Astrocyte of the cerebellum (primary cell): Measurements from ENCODE around the gene MAS1.

Experiments used
- DNase-seq: peaks from one replicate; pipeline ENCODE4 v3.0.0-alpha.2; 2011; ENCODE audit warnings: low read depth
- H3K4me3 ChIP-seq: 2 replicates; pipeline ENCODE4 v1.5.1; 2011; ENCODE audit warnings: mild to moderate bottlenecking, low read depth, low read length, moderate library complexity
- CTCF ChIP-seq: IDR thresholded peaks from 2 replicates; pipeline ENCODE4 v1.5.1; 2012; ENCODE audit warnings: low read length, low read depth, moderate library complexity, mild to moderate bottlenecking; ENCODE audit errors: missing control alignments
- in situ Hi-C: cut with HindIII; loops from 2 replicates; pipeline ENCODE4 v1.10.0; 2017; ENCODE audit warnings: low sequenced_read_pairs

Gene MAS1

DNA sequence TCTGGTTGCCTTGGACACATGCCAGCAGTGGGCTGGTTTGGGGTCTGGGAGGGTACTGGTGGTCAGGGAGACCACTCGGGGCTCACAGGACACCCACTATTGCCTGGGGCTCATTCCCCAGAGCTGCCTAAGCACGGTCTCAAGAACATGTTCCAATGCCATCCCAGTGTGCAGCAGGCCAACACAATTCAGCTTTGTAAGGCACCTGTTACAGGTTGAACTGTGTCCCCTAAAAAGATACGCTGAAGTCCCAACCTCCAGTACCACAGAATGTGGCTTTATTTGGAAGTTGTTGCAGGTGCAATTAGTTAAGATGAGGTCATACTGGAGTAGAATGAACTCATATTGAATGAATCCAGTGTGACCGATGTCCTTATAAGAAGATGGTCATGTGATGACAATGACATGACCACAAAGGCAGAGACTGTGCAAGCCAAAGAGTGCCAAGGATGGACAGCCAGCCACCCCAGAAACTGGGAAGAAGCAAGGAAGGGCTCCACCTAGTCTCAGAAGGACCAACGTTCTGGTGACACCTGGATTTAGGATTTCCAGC, 13.5 kb upstream of the MAS1 start:
- DNase-seq, result no peak
- no peak overlapping the region for H3K4me3 ChIP-seq
- in situ Hi-C loops, result no loop called here

DNA sequence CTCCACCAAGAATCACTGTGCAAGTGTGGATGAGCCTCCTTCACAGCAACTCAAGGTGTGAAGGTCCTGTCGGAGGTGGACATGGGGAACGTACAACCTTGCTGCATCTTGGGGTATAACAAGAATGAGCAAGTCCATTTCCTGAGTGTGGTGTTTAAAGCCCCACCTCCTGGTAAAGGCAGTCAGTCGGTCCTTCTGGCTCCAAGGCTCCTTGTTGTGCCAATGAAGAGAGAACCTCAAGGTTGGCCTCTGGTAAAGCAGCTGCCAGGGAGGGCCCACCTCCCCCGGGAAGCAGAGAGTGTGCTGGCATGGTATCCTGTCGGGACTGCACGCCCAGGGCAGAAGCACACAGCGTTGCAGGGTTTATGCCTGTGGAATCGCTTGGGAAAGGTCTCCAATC, 12.4 kb upstream of the MAS1 start:
- no peak overlapping the region for H3K4me3 ChIP-seq
- DNase-seq, result no peak
- TF ChIP-seq CTCF, result no peak
- in situ Hi-C loops, result no loop called here

More for the DNA sequence above, 13.5 kb upstream of the MAS1 start:
- no peak for TF ChIP-seq CTCF

GRCh38 chr6:159879856-159880255, 10.9 kb upstream of the MAS1 start:
- no peak overlapping the region for H3K4me3 ChIP-seq
- in situ Hi-C loops, result no loop called here
- no peak for DNase-seq
- TF ChIP-seq CTCF, result no peak

- no peak for TF ChIP-seq CTCF
- no peak overlapping the region for H3K4me3 ChIP-seq
- DNase-seq, result no peak
- in situ Hi-C loops, result no loop called here
Observed at GRCh38 chr6:159880412-159880975, 10.3 kb upstream of the MAS1 start.

DNA sequence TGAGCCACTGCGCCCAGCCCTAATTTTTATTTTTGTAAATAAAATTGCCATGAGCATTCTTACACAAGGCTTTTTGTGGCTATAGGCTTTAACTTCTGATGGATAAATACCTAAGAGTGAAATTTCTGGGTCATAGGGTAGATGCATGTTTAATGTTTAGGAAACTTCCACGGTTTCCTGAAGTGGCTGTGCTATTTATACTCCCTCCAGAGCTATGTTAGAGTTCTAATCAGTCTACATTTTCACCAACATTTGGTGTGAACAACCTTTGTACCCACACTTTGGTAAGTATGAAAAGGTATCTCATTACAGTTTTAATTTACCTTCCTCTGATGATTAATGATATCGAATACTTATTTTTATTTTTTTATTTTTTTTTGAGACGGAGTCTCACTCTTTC, 6.1 kb upstream of the MAS1 start:
- in situ Hi-C loops, result no loop called here
- DNase-seq, result no peak
- no peak overlapping the region for H3K4me3 ChIP-seq
- TF ChIP-seq CTCF, result no peak

- no peak overlapping the region for H3K4me3 ChIP-seq
- TF ChIP-seq CTCF, result no peak
- no peak for DNase-seq
- in situ Hi-C loops, result no loop called here
Observed at GRCh38 chr6:159886270-159886669, 4.5 kb upstream of the MAS1 start.
